Testis (tissue), 3 donors: ENCODE measurements around the gene PNPLA5. TPM values are rescaled to one million over a fixed set of nuclear protein-coding genes. Genes with fewer than 3 reads are reported as not detected.

Experiments
- DNase-seq: peaks from one replicate; pipeline ENCODE4 v3.0.0-alpha.2; 2019
- H3K27ac ChIP-seq, 2 donors: fragments of 200-600 bp; sonication (generic); one replicate each; pipeline ENCODE4 v1.5.1; 2019
- H3K27me3 ChIP-seq: fragments of 200-600 bp; sonication (generic); one replicate; pipeline ENCODE4 v1.5.1; 2019
- H3K36me3 ChIP-seq: fragments of 200-600 bp; sonication (generic); one replicate; pipeline ENCODE4 v1.5.1; 2017; ENCODE audit warnings: low read depth; ENCODE audit errors: missing control alignments
- H3K4me1 ChIP-seq: fragments of 200-600 bp; sonication (generic); one replicate; pipeline ENCODE4 v1.5.1; 2019
- H3K4me3 ChIP-seq, 2 donors: fragments of 200-600 bp; sonication (generic); one replicate each; pipeline ENCODE4 v1.5.1; 2017 to 2019
- H3K9me3 ChIP-seq: fragments of 200-600 bp; sonication (generic); one replicate; pipeline ENCODE4 v1.5.1; 2017
- CTCF ChIP-seq, 3 experiments: fragments of 450-650 bp in 2 of 3; fragments of 200-600 bp in 1 of 3; sonication (generic) in 1 of 3; IDR thresholded peaks; one replicate each; pipeline ENCODE4 v1.5.1; 2016 to 2019; ENCODE audit warnings: antibody characterized with exemption in 3 of 3, mild to moderate bottlenecking in 2 of 3, moderate library complexity in 1 of 3
- POLR2A ChIP-seq: fragments of 450-650 bp; IDR thresholded peaks from one replicate; pipeline ENCODE4 v1.6.1; 2017; ENCODE audit warnings: antibody characterized with exemption, mild to moderate bottlenecking, moderate library complexity
- WGBS, 2 donors: methylation state at CpG; one replicate each; pipeline ENCODE4 v1.1.5; 2018; 5-methylcytosine and 5-hydroxymethylcytosine counted together
- intact Hi-C: fragments of 100-400 bp; cut with DNase I; formaldehyde crosslinking; loops from one replicate; pipeline ENCODE4 v1.15.1; 2023; ENCODE audit warnings: low total_unique reads
- polyA plus RNA-seq: library from polyadenylated mRNA; stranded (reverse); fragments of 350-450 nt; fragmentation: Illumina TruSeq; extraction: RNeasy Lipid Tissue Mini Kit (QIAGEN cat#74804); gene quantifications from one replicate; pipeline ENCODE4 v1.2.3, GENCODE V29; 2014; ENCODE audit warnings: low read depth, low replicate concordance; ENCODE audit not compliant: insufficient read depth
- total RNA-seq, 2 donors: library from RNA; depleted of rRNA; stranded (reverse); fragments of >200 nt; gene quantifications; one replicate each; pipeline ENCODE4 v1.2.3, GENCODE V29; 2016

The PNPLA5 gene
- total and polyA plus RNA-seq, 3 donors from 2014 or later, result not detected

GRCh38 chr22:43849731-43850130, 42.1 kb downstream of the PNPLA5 start:
- Histone ChIP-seq H3K27ac (no peak overlapping the region), H3K4me1 (no peaks in the 10 kb centered on the region), H3K36me3 (no peaks in the 10 kb centered on the region), H3K9me3 (no peaks in the 10 kb centered on the region), H3K4me3 (no peak overlapping the region), H3K27me3 (no peaks in the 10 kb centered on the region)
- no peak for DNase-seq
- WGBS, 2 donors, result 76 to 85% methylated on average over 11 to 13 of the region's 13 CpGs
- intact Hi-C loops, result no loop called here
- no peak for TF ChIP-seq POLR2A
- no peak for TF ChIP-seq CTCF (IDR thresholded peaks at IDR 0.05)

GRCh38 chr22:43848366-43849171, 43.2 kb downstream of the PNPLA5 start:
- 62 to 78% methylated on average over 12 to 14 of the region's 16 CpGs for WGBS, 2 donors
- DNase-seq, result peak; percentile 44
- intact Hi-C loops, result no loop called here
- H3K4me3 ChIP-seq, result no peak overlapping the region
- no peaks in the 10 kb centered on the region for H3K27me3 ChIP-seq
- H3K36me3 ChIP-seq, result no peaks in the 10 kb centered on the region
- TF ChIP-seq POLR2A, result no peak
- TF ChIP-seq CTCF (IDR thresholded peaks at IDR 0.05), result peak in 1 of 3 experiments; percentile 24
- no peaks in the 10 kb centered on the region for H3K9me3 ChIP-seq
- no peak overlapping the region for H3K27ac ChIP-seq
- no peaks in the 10 kb centered on the region for H3K4me1 ChIP-seq

DNA sequence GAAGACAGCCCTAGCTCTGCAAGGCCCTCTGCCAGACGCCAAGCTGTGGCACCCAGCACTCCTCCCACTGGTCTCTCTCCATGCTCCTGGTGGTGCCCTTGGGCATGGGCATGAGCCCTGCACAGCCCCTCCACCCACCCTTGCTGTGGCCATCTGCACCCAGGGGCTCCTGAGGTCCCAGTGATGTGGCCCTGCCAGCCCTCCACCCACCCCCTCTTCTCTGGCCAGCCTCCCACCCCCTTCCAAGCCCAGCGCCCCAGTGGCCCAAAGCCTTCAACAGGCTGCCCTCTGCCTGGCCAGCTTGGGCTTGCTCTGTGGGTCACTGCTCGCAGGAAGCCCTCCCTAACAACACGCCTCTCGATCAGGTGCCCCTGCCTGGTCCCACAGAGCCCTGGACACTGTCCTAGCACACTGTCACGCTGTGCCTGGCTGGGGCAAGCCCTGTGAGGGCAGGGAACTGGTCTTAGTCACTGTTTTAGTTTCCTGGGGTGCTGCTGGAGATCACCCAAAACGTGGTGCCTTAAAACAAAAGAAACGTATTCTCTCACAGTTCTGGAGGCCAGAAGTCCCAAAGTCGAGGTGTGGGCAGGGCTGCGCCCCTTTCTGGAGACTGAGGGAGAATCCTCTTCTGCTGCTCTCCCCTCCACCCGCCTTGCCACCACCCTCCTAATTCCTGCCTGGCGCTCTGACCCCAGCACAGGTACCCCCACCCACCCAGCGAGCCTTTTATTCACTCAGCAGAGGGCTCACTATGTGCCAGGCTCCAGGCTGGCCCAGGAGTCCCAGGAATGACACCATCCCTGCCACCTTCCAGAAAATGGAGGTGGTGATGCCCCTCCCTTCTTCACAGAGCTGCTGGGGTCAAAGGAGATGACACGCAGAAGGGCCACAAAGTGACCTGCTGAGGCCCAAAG, 44.2 kb downstream of the PNPLA5 start:
- Histone ChIP-seq H3K36me3 (no peaks in the 10 kb centered on the region), H3K4me1 (no peaks in the 10 kb centered on the region), H3K27ac (no peak overlapping the region), H3K4me3 (no peak overlapping the region), H3K9me3 (no peaks in the 10 kb centered on the region), H3K27me3 (no peaks in the 10 kb centered on the region)
- intact Hi-C loops, result no loop called here
- DNase-seq, result no peak
- TF ChIP-seq CTCF (IDR thresholded peaks at IDR 0.05), result no peak
- TF ChIP-seq POLR2A, result no peak
- 87 to 94% methylated on average over 12 to 14 of the region's 14 CpGs for WGBS, 2 donors

DNA sequence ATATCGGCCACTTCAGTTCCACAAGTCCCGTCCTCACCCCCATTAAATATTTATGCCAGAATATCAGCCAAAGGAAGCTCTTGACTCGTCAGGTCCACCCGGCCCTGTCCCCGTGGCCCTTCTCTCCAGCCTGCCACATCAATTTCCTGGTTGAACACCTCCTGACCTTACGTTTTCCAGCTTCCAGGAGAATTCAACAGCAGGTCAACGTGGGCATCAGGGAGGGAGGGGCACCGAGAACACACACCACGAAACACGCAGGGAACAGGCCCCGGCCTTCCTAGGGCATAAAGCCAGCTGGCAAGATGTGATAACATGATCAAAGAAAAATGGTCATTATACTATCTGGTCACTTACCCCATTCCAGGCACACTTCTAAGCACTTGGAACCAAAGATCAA, 44.8 kb downstream of the PNPLA5 start:
- no peak for DNase-seq
- no peak overlapping the region for H3K27ac ChIP-seq
- no peaks in the 10 kb centered on the region for H3K36me3 ChIP-seq
- no peaks in the 10 kb centered on the region for H3K9me3 ChIP-seq
- intact Hi-C loops, result no loop called here
- H3K4me3 ChIP-seq, result no peak overlapping the region
- H3K27me3 ChIP-seq, result no peaks in the 10 kb centered on the region
- 78 to 86% methylated on average over 11 of the region's 11 CpGs for WGBS, 2 donors
- no peak for TF ChIP-seq CTCF (IDR thresholded peaks at IDR 0.05)
- no peak for TF ChIP-seq POLR2A
- no peaks in the 10 kb centered on the region for H3K4me1 ChIP-seq
